IMR-90 (cell line): ENCODE data around the gene VPS41. TPM values are rescaled to one million over a fixed set of nuclear protein-coding genes. Genes with fewer than 3 reads are reported as not detected.

ENCODE experiments used
- ATAC-seq: fragments of 200-7000 bp; cut with Tn5 transposase; 2 replicates; pipeline ENCODE4 v1.9.1; 2020; ENCODE audit warnings: low read depth, mild to moderate bottlenecking, moderate library complexity
- BruUV-seq: library from RNA; stranded (reverse); fragments of 400-500 nt; replicated peaks from 2 replicates; lab custom pipeline; 2021; lab: Mats Ljungman, UMichigan
- CTCF ChIA-PET: fragments of 300-600 bp; formaldehyde crosslinking; extraction: SDS; loops from one replicate; lab custom pipeline; 2021; ENCODE audit warnings: antibody characterized with exemption; lab: Yijun Ruan, JAX
- POLR2A ChIA-PET: fragments of 300-600 bp; sonication (Branson Sonifier 250); formaldehyde crosslinking; loops from one replicate; lab custom pipeline; 2022; ENCODE audit warnings: antibody characterized with exemption; ENCODE audit not compliant: unreplicated experiment; lab: Charles Lee
- DNase-seq: peaks from one replicate; pipeline ENCODE4 v3.0.0; 2013
- H2AFZ ChIP-seq: replicated peaks from 2 replicates; pipeline ENCODE3; 2013; ENCODE audit warnings: low read length, mild to moderate bottlenecking; ENCODE audit not compliant: poor library complexity
- H2AK5ac ChIP-seq: 2 replicates; pipeline ENCODE4 v1.6.1; 2013; ENCODE audit warnings: low read depth, low read length, inconsistent platforms
- H2AK9ac ChIP-seq: replicated peaks from 2 replicates; pipeline ENCODE3; 2013; ENCODE audit warnings: mild to moderate bottlenecking, low read depth, low read length, moderate library complexity; ENCODE audit not compliant: poor library complexity
- H2BK120ac ChIP-seq: 2 replicates; pipeline ENCODE4 v1.6.1; 2013; ENCODE audit warnings: low read depth, low read length, inconsistent platforms
- H2BK15ac ChIP-seq: 3 replicates; pipeline ENCODE4 v1.6.1; 2013; ENCODE audit warnings: low read depth, low read length, inconsistent platforms
- H2BK20ac ChIP-seq: 2 replicates; pipeline ENCODE4 v1.6.1; 2013; ENCODE audit warnings: low read depth, mild to moderate bottlenecking, inconsistent platforms, low read length, moderate library complexity
- H2BK5ac ChIP-seq: 2 replicates; pipeline ENCODE4 v1.6.1; 2013; ENCODE audit warnings: mild to moderate bottlenecking, low read depth, low read length, inconsistent platforms; ENCODE audit not compliant: poor library complexity, severe bottlenecking
- H3K14ac ChIP-seq: replicated peaks from 2 replicates; pipeline ENCODE4 v1.6.1; 2013; ENCODE audit warnings: low read depth, low read length, inconsistent platforms
- H3K18ac ChIP-seq: 2 replicates; pipeline ENCODE4 v1.6.1; 2013; ENCODE audit warnings: low read depth, low read length, control low read depth
- H3K23ac ChIP-seq: 2 replicates; pipeline ENCODE4 v1.6.1; 2013; ENCODE audit warnings: low read depth, low read length, inconsistent platforms
- H3K27ac ChIP-seq: 2 replicates; pipeline ENCODE4 v1.5.1; 2013; ENCODE audit warnings: mild to moderate bottlenecking, control low read depth, low read length; ENCODE audit not compliant: insufficient read depth
- H3K27me3 ChIP-seq: 2 replicates; pipeline ENCODE4 v1.6.1; 2013; ENCODE audit warnings: low read length; ENCODE audit not compliant: control insufficient read depth, insufficient read depth
- H3K36me3 ChIP-seq: 2 replicates; pipeline ENCODE4 v1.6.1; 2013; ENCODE audit warnings: low read length, mixed read lengths; ENCODE audit not compliant: control insufficient read depth, insufficient read depth
- H3K4ac ChIP-seq: 2 replicates; pipeline ENCODE4 v1.6.1; 2013; ENCODE audit warnings: low read depth, low read length, inconsistent platforms
- H3K4me1 ChIP-seq: 2 replicates; pipeline ENCODE4 v1.6.1; 2013; ENCODE audit warnings: low read length, mixed read lengths; ENCODE audit not compliant: control insufficient read depth, insufficient read depth
- H3K4me2 ChIP-seq: 2 replicates; pipeline ENCODE4 v1.6.1; 2013; ENCODE audit warnings: low read depth, mild to moderate bottlenecking, control low read depth, low read length, moderate library complexity
- H3K4me3 ChIP-seq: 2 replicates; pipeline ENCODE4 v1.5.1; 2013; ENCODE audit warnings: low read depth, mild to moderate bottlenecking, control low read depth, low read length, moderate library complexity; ENCODE audit not compliant: insufficient read depth
- H3K56ac ChIP-seq: 2 replicates; pipeline ENCODE4 v1.6.1; 2013; ENCODE audit warnings: low read length, inconsistent platforms; ENCODE audit not compliant: insufficient read depth; ENCODE audit errors: extremely low read depth
- H3K79me1 ChIP-seq, 2 experiments: 2 replicates each; pipeline ENCODE4 v1.6.1; 2013; ENCODE audit warnings: low read length in 2 of 2, inconsistent platforms in 1 of 2, low read depth in 1 of 2
- H3K9ac ChIP-seq: 2 replicates; pipeline ENCODE4 v1.6.1; 2013; ENCODE audit warnings: low read depth, low read length, control low read depth
- H3K9me1 ChIP-seq: 2 replicates; pipeline ENCODE4 v1.6.1; 2013; ENCODE audit warnings: low read length, inconsistent platforms; ENCODE audit not compliant: insufficient read depth
- H3K9me3 ChIP-seq: 2 replicates; pipeline ENCODE4 v1.6.1; 2013; ENCODE audit warnings: low read length; ENCODE audit not compliant: control insufficient read depth, insufficient read depth
- H4K20me1 ChIP-seq: 2 replicates; pipeline ENCODE4 v1.6.1; 2013; ENCODE audit warnings: low read length, inconsistent platforms; ENCODE audit not compliant: insufficient read depth
- H4K5ac ChIP-seq: 2 replicates; pipeline ENCODE4 v1.6.1; 2013; ENCODE audit warnings: mild to moderate bottlenecking, low read depth, low read length, control low read depth
- H4K8ac ChIP-seq, 2 experiments: 2 replicates each; pipeline ENCODE4 v1.6.1; 2013; ENCODE audit warnings: low read depth in 2 of 2, low read length in 2 of 2, control low read depth in 1 of 2, inconsistent platforms in 1 of 2
- H4K91ac ChIP-seq: 2 replicates; pipeline ENCODE4 v1.6.1; 2013; ENCODE audit warnings: low read depth, low read length, inconsistent platforms; ENCODE audit not compliant: insufficient read depth
- CEBPB ChIP-seq: IDR thresholded peaks from 2 replicates; pipeline ENCODE4 v1.6.1; 2012; ENCODE audit warnings: low read depth, low read length, improper control_type of control experiment
- CHD1 ChIP-seq: IDR thresholded peaks from 2 replicates; pipeline ENCODE4 v1.6.1; 2012; ENCODE audit warnings: low read depth, low read length, improper control_type of control experiment
- FOS ChIP-seq: fragments of 150-350 bp; IDR thresholded peaks from 2 replicates; pipeline ENCODE4 v1.6.1; 2016; ENCODE audit warnings: low read depth, low read length
- MAFK ChIP-seq: IDR thresholded peaks from 2 replicates; pipeline ENCODE4 v1.6.1; 2012; ENCODE audit warnings: low read depth, low read length, improper control_type of control experiment
- MAZ ChIP-seq: IDR thresholded peaks from 2 replicates; pipeline ENCODE4 v1.6.1; 2012; ENCODE audit warnings: low read depth, mild to moderate bottlenecking, low read length, improper control_type of control experiment, moderate library complexity, borderline replicate concordance
- MXI1 ChIP-seq: IDR thresholded peaks from 2 replicates; pipeline ENCODE4 v1.6.1; 2012; ENCODE audit warnings: low read depth, mild to moderate bottlenecking, low read length, moderate library complexity, borderline replicate concordance
- NFE2L2 ChIP-seq: fragments of 150-350 bp; IDR thresholded peaks from 2 replicates; pipeline ENCODE4 v1.6.1; 2016; ENCODE audit warnings: low read depth, mild to moderate bottlenecking, low read length
- POLR2A ChIP-seq: IDR thresholded peaks from 2 replicates; pipeline ENCODE4 v1.6.1; 2012; ENCODE audit warnings: mild to moderate bottlenecking, low read depth, low read length
- RAD21 ChIP-seq: IDR thresholded peaks from 2 replicates; pipeline ENCODE4 v1.6.1; 2012; ENCODE audit warnings: low read length, improper control_type of control experiment
- RCOR1 ChIP-seq: IDR thresholded peaks from 2 replicates; pipeline ENCODE4 v1.6.1; 2012; ENCODE audit warnings: mild to moderate bottlenecking, low read length, improper control_type of control experiment; ENCODE audit not compliant: insufficient replicate concordance
- RFX5 ChIP-seq: IDR thresholded peaks from 2 replicates; pipeline ENCODE4 v1.8.0; 2012; ENCODE audit warnings: low read depth, mild to moderate bottlenecking, low read length, moderate library complexity
- SMC3 ChIP-seq: fragments of 150-350 bp; IDR thresholded peaks from 2 replicates; pipeline ENCODE4 v1.6.1; 2016; ENCODE audit warnings: low read depth, mild to moderate bottlenecking, antibody characterized with exemption, low read length, moderate library complexity
- WGBS, 2 experiments: methylation state at CpG; one replicate each; pipeline versions ENCODE4 v1.1.5 to v1.1.7; 2013; ENCODE audit warnings: missing lambda C conversion rate in 2 of 2; ENCODE audit not compliant: insufficient read length in 1 of 2; ENCODE audit errors: extremely low coverage in 2 of 2; 5-methylcytosine and 5-hydroxymethylcytosine counted together
- dilution Hi-C: fragments of 300-500 bp; cut with HindIII; formaldehyde crosslinking; loops from one replicate; pipeline ENCODE4 v1.14.3; 2018; ENCODE audit warnings: low sequenced_read_pairs; ENCODE audit not compliant: unreplicated experiment
- in situ Hi-C: fragments of 300-500 bp; cut with MboI; formaldehyde crosslinking; loops from 3 replicates; pipeline ENCODE4 v1.14.3; 2019; ENCODE audit warnings: low sequenced_read_pairs, inconsistent platforms, mixed read lengths
- intact Hi-C: fragments of 100-400 bp; cut with micrococcal nuclease; formaldehyde crosslinking; loops from 2 replicates; pipeline ENCODE4 v1.10.0; 2022
- polyA plus RNA-seq, 3 experiments: library from polyadenylated mRNA; depleted of rRNA; stranded (reverse); fragments of >200 nt; gene quantifications; 2 replicates each; pipeline ENCODE4 v1.2.3, GENCODE V29; 2012; ENCODE audit warnings: low replicate concordance in 1 of 3
- total RNA-seq: library from RNA; depleted of rRNA; stranded (reverse); fragments of >200 nt; gene quantifications from 2 replicates; pipeline ENCODE4 v1.2.3, GENCODE V29; 2012
- TF ChIP-seq, protein P1 (sequence below): fragments of 150-350 bp; IDR thresholded peaks from 2 replicates; pipeline ENCODE4 v1.6.1; 2016; ENCODE audit warnings: low read depth, mild to moderate bottlenecking, low read length, moderate library complexity, borderline replicate concordance
- TF ChIP-seq, protein P2 (sequence below): conservative IDR thresholded peaks from 2 replicates; pipeline ENCODE4 v1.5.1; 2012; ENCODE audit warnings: mild to moderate bottlenecking, low read depth, low read length, improper control_type of control experiment
- TF ChIP-seq, protein P3 (sequence below): fragments of 150-350 bp; IDR thresholded peaks from 2 replicates; pipeline ENCODE4 v1.6.1; 2017; ENCODE audit warnings: mild to moderate bottlenecking, antibody characterized with exemption, low read length, low read depth

The VPS41 gene
- total and polyA plus RNA-seq, 2 of the 4 experiments (the other 2 are of a cell fraction): 16.0 to 28.0 TPM

DNA sequence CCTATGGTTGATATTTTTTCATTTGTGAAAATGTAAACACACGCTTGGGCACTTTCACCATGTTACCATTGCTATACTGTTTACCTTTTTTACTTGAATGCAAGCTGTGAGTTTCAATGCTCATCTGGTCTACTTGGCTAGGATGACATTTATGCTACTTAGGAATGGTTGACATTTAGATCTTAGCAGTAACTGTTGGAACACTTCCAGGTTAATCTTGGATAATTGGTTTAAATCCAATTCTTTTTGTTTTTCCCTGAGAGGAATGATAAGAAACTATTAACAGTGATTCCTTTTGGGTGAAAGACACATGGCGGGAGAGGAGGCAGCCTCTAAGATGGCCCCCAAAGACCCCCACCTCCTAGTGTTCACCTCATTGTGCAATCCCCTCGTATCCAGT lies 226.4 kb downstream of the VPS41 start:
- Histone ChIP-seq H3K9me1 (no peaks in the 10 kb centered on the region), H3K27ac (no peak overlapping the region), H4K91ac (no peak overlapping the region), H3K9me3 (peaks cover 2% of the 10 kb centered on the region; the same call in 1 of the 2 replicates), H3K56ac (no peak overlapping the region), H2AK5ac (no peak overlapping the region), H4K20me1 (no peaks in the 10 kb centered on the region), H3K4me1 (peaks cover 4% of the 10 kb centered on the region; the same call in 1 of the 2 replicates), H2AK9ac (no peak overlapping the region), H2BK5ac (no peak overlapping the region), H3K4me3 (no peak overlapping the region), H4K5ac (no peak overlapping the region), H3K4ac (no peak overlapping the region), H2AFZ (no peak overlapping the region), H3K79me1 (no peaks in the 10 kb centered on the region), H2BK20ac (no peak overlapping the region), H3K36me3 (no peaks in the 10 kb centered on the region), H3K9ac (no peak overlapping the region), H3K23ac (no peak overlapping the region), H4K8ac (no peak overlapping the region), H3K27me3 (peaks cover 3% of the 10 kb centered on the region; the same call in 1 of the 2 replicates), H2BK15ac (no peak overlapping the region), H3K18ac (no peak overlapping the region; the same call in 1 of the 2 replicates), H3K14ac (no peak overlapping the region), H2BK120ac (no peak overlapping the region), H3K4me2 (no peak overlapping the region)
- dilution Hi-C loops (no loop called here), in situ Hi-C loops (no loop called here), intact Hi-C loops (no loop called here)
- no peak for DNase-seq
- ChIA-PET CTCF (no interaction called here), POLR2A (no interaction called here)
- BruUV-seq: no TSS peak
- TF ChIP-seq CHD1: no peak
- no peak for TF ChIP-seq MXI1
- TF ChIP-seq NFE2L2: no peak
- no peak for TF ChIP-seq FOS
- TF ChIP-seq SMC3: no peak
- TF ChIP-seq, protein P1, sequence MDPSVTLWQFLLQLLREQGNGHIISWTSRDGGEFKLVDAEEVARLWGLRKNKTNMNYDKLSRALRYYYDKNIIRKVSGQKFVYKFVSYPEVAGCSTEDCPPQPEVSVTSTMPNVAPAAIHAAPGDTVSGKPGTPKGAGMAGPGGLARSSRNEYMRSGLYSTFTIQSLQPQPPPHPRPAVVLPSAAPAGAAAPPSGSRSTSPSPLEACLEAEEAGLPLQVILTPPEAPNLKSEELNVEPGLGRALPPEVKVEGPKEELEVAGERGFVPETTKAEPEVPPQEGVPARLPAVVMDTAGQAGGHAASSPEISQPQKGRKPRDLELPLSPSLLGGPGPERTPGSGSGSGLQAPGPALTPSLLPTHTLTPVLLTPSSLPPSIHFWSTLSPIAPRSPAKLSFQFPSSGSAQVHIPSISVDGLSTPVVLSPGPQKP: no peak
- TF ChIP-seq, protein P2, sequence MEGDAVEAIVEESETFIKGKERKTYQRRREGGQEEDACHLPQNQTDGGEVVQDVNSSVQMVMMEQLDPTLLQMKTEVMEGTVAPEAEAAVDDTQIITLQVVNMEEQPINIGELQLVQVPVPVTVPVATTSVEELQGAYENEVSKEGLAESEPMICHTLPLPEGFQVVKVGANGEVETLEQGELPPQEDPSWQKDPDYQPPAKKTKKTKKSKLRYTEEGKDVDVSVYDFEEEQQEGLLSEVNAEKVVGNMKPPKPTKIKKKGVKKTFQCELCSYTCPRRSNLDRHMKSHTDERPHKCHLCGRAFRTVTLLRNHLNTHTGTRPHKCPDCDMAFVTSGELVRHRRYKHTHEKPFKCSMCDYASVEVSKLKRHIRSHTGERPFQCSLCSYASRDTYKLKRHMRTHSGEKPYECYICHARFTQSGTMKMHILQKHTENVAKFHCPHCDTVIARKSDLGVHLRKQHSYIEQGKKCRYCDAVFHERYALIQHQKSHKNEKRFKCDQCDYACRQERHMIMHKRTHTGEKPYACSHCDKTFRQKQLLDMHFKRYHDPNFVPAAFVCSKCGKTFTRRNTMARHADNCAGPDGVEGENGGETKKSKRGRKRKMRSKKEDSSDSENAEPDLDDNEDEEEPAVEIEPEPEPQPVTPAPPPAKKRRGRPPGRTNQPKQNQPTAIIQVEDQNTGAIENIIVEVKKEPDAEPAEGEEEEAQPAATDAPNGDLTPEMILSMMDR: no peak
- no peak for TF ChIP-seq RAD21
- no peak for TF ChIP-seq POLR2A
- no peak for TF ChIP-seq RCOR1
- TF ChIP-seq CEBPB: no peak
- TF ChIP-seq, protein P3, sequence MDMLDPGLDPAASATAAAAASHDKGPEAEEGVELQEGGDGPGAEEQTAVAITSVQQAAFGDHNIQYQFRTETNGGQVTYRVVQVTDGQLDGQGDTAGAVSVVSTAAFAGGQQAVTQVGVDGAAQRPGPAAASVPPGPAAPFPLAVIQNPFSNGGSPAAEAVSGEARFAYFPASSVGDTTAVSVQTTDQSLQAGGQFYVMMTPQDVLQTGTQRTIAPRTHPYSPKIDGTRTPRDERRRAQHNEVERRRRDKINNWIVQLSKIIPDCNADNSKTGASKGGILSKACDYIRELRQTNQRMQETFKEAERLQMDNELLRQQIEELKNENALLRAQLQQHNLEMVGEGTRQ: no peak
- TF ChIP-seq MAFK: no peak
- TF ChIP-seq RFX5: no peak
- TF ChIP-seq MAZ: no peak
- no peak for ATAC-seq
- WGBS, 2 experiments: no CpG with 5 or more reads among the region's 3 CpGs
